ENCODE results near the gene KRT74.

DNA sequence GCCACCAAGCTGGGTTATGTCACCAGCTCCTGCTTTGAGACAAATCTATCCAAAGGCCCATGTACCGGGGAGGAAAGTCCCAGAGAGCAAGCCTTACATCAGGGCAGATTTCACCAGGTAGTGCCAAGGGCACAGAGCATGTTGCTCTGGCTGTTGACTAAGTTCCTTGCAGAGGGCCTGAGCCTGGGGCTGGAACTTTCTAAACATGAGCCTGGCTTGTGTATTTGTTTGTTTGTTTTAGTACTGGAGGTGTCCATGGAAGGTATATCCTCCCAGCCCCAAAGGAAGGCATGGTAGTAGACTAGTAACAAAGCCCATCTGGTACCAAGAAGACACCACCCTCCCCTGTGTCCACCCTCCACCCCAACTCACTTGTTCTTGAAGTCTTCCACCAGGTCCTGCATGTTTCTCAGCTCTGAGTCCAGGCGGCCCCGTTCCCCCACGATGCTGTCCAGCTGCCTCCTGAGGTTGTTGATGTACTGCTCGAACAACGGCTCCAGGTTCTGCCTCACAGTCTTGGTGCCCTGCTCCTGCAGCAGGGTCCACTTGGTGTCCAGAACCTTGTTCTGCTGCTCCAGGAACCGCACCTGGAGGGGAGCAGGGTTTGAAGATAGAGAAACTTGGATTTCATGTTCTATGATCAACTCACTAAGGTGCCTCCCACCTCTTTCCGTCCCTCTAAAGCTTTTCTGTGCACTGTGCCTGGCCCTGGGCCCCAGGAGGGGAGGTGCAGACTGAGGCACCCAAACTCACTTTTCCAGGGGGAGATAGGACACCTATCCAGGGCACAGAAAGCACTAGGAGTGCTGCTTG is 54.9 kb downstream of the KRT74 start:
- TF ChIP-seq, protein P1, sequence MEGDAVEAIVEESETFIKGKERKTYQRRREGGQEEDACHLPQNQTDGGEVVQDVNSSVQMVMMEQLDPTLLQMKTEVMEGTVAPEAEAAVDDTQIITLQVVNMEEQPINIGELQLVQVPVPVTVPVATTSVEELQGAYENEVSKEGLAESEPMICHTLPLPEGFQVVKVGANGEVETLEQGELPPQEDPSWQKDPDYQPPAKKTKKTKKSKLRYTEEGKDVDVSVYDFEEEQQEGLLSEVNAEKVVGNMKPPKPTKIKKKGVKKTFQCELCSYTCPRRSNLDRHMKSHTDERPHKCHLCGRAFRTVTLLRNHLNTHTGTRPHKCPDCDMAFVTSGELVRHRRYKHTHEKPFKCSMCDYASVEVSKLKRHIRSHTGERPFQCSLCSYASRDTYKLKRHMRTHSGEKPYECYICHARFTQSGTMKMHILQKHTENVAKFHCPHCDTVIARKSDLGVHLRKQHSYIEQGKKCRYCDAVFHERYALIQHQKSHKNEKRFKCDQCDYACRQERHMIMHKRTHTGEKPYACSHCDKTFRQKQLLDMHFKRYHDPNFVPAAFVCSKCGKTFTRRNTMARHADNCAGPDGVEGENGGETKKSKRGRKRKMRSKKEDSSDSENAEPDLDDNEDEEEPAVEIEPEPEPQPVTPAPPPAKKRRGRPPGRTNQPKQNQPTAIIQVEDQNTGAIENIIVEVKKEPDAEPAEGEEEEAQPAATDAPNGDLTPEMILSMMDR (IDR thresholded peaks at IDR 0.05; ENCODE audit: borderline replicate concordance, extremely low read depth, low read length, poor library complexity, severe bottlenecking) = no peak
- TF ChIP-seq EZH2 (IDR thresholded peaks at IDR 0.05; ENCODE audit: borderline replicate concordance, low read depth, low read length, severe bottlenecking) = no peak
